Thyroid gland (tissue), 4 donors: ENCODE results near the gene ACYP1.

Source experiments
- CTCF ChIP-seq, 6 experiments: fragments of 200-600 bp in 3 of 6; fragments of 450-650 bp in 3 of 6; sonication (generic) in 3 of 6; IDR thresholded peaks; one replicate each; pipeline ENCODE4 v1.5.1; 2016 to 2019; ENCODE audit warnings: antibody characterized with exemption in 6 of 6, mild to moderate bottlenecking in 2 of 6, inconsistent platforms in 1 of 6, moderate library complexity in 1 of 6
- POLR2A ChIP-seq, 2 donors: fragments of 450-650 bp; IDR thresholded peaks; one replicate each; pipeline ENCODE4 v1.6.1; 2017; ENCODE audit warnings: antibody characterized with exemption in 2 of 2, mild to moderate bottlenecking in 2 of 2, moderate library complexity in 1 of 2

DNA sequence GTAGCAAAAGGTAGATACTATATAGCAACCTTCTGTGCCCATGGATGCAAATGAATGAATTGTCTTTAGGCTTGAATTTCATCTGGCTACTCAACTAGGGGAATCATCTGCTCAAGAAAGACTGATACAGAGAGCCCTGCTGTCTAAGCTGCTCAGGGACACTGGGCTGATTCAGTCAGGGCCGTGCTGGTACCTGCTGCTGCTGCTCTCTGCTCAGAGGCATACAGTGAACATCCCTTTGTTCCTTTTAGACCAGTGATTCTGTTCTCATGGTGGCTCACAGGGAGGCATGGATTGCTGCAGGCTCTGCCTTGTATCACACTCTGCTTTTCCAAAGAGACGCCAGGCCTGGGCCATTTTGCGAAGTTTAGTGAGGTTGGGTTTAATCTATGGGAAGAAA is 47.0 kb downstream of the ACYP1 start:
- no peak for TF ChIP-seq POLR2A (IDR thresholded peaks at IDR 0.05)
- no peak for TF ChIP-seq CTCF (IDR thresholded peaks at IDR 0.05)
